GM23248 (cell line): ENCODE results near the gene GRAMD1A. TPM values are rescaled to one million over a fixed set of nuclear protein-coding genes. Genes with fewer than 3 reads are reported as not detected.
A peak's percentile ranks its signal among the peaks of the same experiment; 100 is the strongest.

Source experiments
- DNase-seq: peaks from one replicate; pipeline ENCODE4 v3.0.0-alpha.2; 2015
- H2AFZ ChIP-seq: fragments of 200-600 bp; sonication (generic); 2 replicates; pipeline ENCODE4 v1.6.1; 2016; ENCODE audit warnings: antibody characterized with exemption
- H3F3A ChIP-seq: fragments of 200-600 bp; sonication (generic); 2 replicates; pipeline ENCODE4 v1.6.1; 2016; ENCODE audit warnings: mild to moderate bottlenecking, antibody characterized with exemption, mixed run types; ENCODE audit not compliant: insufficient read depth
- H3K27ac ChIP-seq: fragments of 200-600 bp; sonication (generic); 2 replicates; pipeline ENCODE4 v1.5.1; 2016; ENCODE audit warnings: mild to moderate bottlenecking
- H3K27me3 ChIP-seq: fragments of 200-600 bp; sonication (generic); replicated peaks from 2 replicates; pipeline ENCODE4 v1.6.1; 2016; ENCODE audit warnings: mild to moderate bottlenecking; ENCODE audit not compliant: insufficient read depth
- H3K36me3 ChIP-seq: fragments of 200-600 bp; sonication (generic); 2 replicates; pipeline ENCODE4 v1.6.1; 2016; ENCODE audit warnings: low read depth, mild to moderate bottlenecking
- H3K4me1 ChIP-seq: fragments of 200-600 bp; sonication (generic); 2 replicates; pipeline ENCODE4 v1.6.1; 2016; ENCODE audit warnings: mild to moderate bottlenecking; ENCODE audit not compliant: insufficient read depth
- H3K4me2 ChIP-seq: fragments of 200-600 bp; sonication (generic); one replicate; pipeline ENCODE4 v1.6.1; 2016; ENCODE audit warnings: mild to moderate bottlenecking; ENCODE audit not compliant: unreplicated experiment
- H3K4me3 ChIP-seq: fragments of 200-600 bp; sonication (generic); 2 replicates; pipeline ENCODE4 v1.5.1; 2016; ENCODE audit warnings: mild to moderate bottlenecking
- H3K79me2 ChIP-seq: fragments of 200-600 bp; sonication (generic); 2 replicates; pipeline ENCODE4 v1.6.1; 2016; ENCODE audit warnings: mild to moderate bottlenecking; ENCODE audit not compliant: insufficient read depth
- H3K9ac ChIP-seq: fragments of 200-600 bp; sonication (generic); 2 replicates; pipeline ENCODE4 v1.6.1; 2016; ENCODE audit warnings: mild to moderate bottlenecking
- H3K9me2 ChIP-seq: fragments of 200-600 bp; sonication (generic); 2 replicates; pipeline ENCODE4 v1.6.1; 2016; ENCODE audit warnings: mixed run types, mild to moderate bottlenecking, moderate library complexity; ENCODE audit not compliant: insufficient read depth
- H3K9me3 ChIP-seq: fragments of 200-600 bp; sonication (generic); one replicate; pipeline ENCODE4 v1.6.1; 2017; ENCODE audit warnings: low read depth
- H4K20me1 ChIP-seq: fragments of 200-600 bp; sonication (generic); 2 replicates; pipeline ENCODE4 v1.6.0; 2016; ENCODE audit not compliant: insufficient read depth
- EZH2 ChIP-seq: fragments of 200-600 bp; sonication (generic); IDR thresholded peaks from 2 replicates; pipeline ENCODE4 v1.6.1; 2018; ENCODE audit warnings: antibody characterized with exemption, mild to moderate bottlenecking; ENCODE audit not compliant: insufficient read depth, poor library complexity, severe bottlenecking
- EZH2phosphoT487 ChIP-seq: fragments of 200-600 bp; sonication (generic); IDR thresholded peaks from 2 replicates; pipeline ENCODE4 v1.6.1; 2018; ENCODE audit warnings: antibody characterized with exemption, moderate library complexity, mild to moderate bottlenecking, low read depth; ENCODE audit not compliant: insufficient read depth
- WGBS, 2 experiments: methylation state at CpG; one replicate each; pipeline ENCODE4 v1.1.6; 2015 to 2017; ENCODE audit warnings: low lambda C conversion rate in 2 of 2, low coverage in 1 of 2; ENCODE audit errors: missing lambda C conversion rate in 2 of 2; 5-methylcytosine and 5-hydroxymethylcytosine counted together
- in situ Hi-C: fragments of 300-500 bp; cut with MboI; formaldehyde crosslinking; loops from 2 replicates; pipeline ENCODE4 v1.15.0; 2020
- polyA plus RNA-seq: library from polyadenylated mRNA; unstranded; fragments of >200 nt; fragmentation: Nextera tagmentation; extraction: Ambion mirVana; gene quantifications from 2 replicates; pipeline ENCODE4 v1.2.1, GENCODE V29; 2016
- total RNA-seq: library from RNA; depleted of rRNA; stranded (reverse); fragments of >200 nt; shearing (Covaris generic); gene quantifications from 2 replicates; pipeline ENCODE4 v1.2.3, GENCODE V29; 2014; rRNA removed

GRAMD1A gene
- 17.3 and 20.5 TPM in 2 replicates for total RNA-seq
- 31.7 and 33.8 TPM in 2 replicates for polyA plus RNA-seq

GRCh38 chr19:34999498-35000337, at the start of gene GRAMD1A:
Gene GRAMD1A (plus strand): TSS chr19:35000323. CDS start chr19:35000479, 156 bp downstream.
- no peaks in the 10 kb centered on the region for H3K36me3 ChIP-seq
- peak within 1 kb of the TSS; percentile 96 for H3K9ac ChIP-seq
- H3K4me2 ChIP-seq, result peak within 1 kb of the TSS; percentile 91
- H3K9me2 ChIP-seq, result no peaks in the 10 kb centered on the region
- H2AFZ ChIP-seq, result peak within 1 kb of the TSS; percentile 93
- peak; percentile 92 for DNase-seq
- 3 to 5% methylated on average over 20 to 38 of the region's 45 CpGs for WGBS, 2 experiments
- H3K9me3 ChIP-seq, result no peaks in the 10 kb centered on the region
- H3K79me2 ChIP-seq, result peaks cover 50% of the 10 kb centered on the region
- H3K4me3 ChIP-seq, result peak within 1 kb of the TSS; percentile 85
- in situ Hi-C loops, result no loop called here
- TF ChIP-seq EZH2phosphoT487 (no peak), EZH2 (no peak)
- peak within 1 kb of the TSS; percentile 94 for H3K27ac ChIP-seq
- H3K27me3 ChIP-seq, result no peaks in the 10 kb centered on the region
- no peaks in the 10 kb centered on the region for H4K20me1 ChIP-seq
- no peaks in the 10 kb centered on the region for H3F3A ChIP-seq
- H3K4me1 ChIP-seq, result peaks cover 8% of the 10 kb centered on the region; the same call in 1 of the 2 replicates

GRCh38 chr19:34953092-34953491, 47.0 kb upstream of the GRAMD1A start:
- Histone ChIP-seq H3K4me3 (no peak overlapping the region), H4K20me1 (no peaks in the 10 kb centered on the region), H3K27me3 (no peaks in the 10 kb centered on the region), H3K9me2 (no peaks in the 10 kb centered on the region), H3K4me1 (no peaks in the 10 kb centered on the region), H2AFZ (no peak overlapping the region), H3K9me3 (peaks cover 5% of the 10 kb centered on the region), H3K9ac (no peak overlapping the region), H3F3A (no peaks in the 10 kb centered on the region), H3K27ac (no peak overlapping the region), H3K4me2 (no peak overlapping the region), H3K36me3 (peaks cover 29% of the 10 kb centered on the region), H3K79me2 (no peaks in the 10 kb centered on the region)
- DNase-seq, result no peak
- in situ Hi-C loops, result no loop called here
- TF ChIP-seq EZH2, result no peak
- TF ChIP-seq EZH2phosphoT487, result no peak

- no peaks in the 10 kb centered on the region for H4K20me1 ChIP-seq
- peaks cover 18% of the 10 kb centered on the region; the same call in 1 of the 2 replicates for H3K4me1 ChIP-seq
- H3K36me3 ChIP-seq, result peaks cover 36% of the 10 kb centered on the region
- H3K9ac ChIP-seq, result no peak overlapping the region
- peaks cover 17% of the 10 kb centered on the region for H3K79me2 ChIP-seq
- no peak overlapping the region for H3K4me3 ChIP-seq
- peaks cover 6% of the 10 kb centered on the region; the same call in 1 of the 2 replicates for H3F3A ChIP-seq
- H3K9me2 ChIP-seq, result no peaks in the 10 kb centered on the region
- H3K27me3 ChIP-seq, result no peaks in the 10 kb centered on the region
- H3K9me3 ChIP-seq, result peaks cover 1% of the 10 kb centered on the region
- H3K4me2 ChIP-seq, result no peak overlapping the region
- DNase-seq, result no peak
- TF ChIP-seq EZH2phosphoT487 (no peak), EZH2 (no peak)
- in situ Hi-C loops, result no loop called here
- WGBS, 2 experiments, result 92 to 93% methylated on average over 22 of the region's 22 CpGs
- H3K27ac ChIP-seq, result no peak overlapping the region
- no peak overlapping the region for H2AFZ ChIP-seq
These were observed 42.0 kb upstream of the GRAMD1A start for GRCh38 chr19:34957830-34958751.

GRCh38 chr19:34959021-34959420, 41.1 kb upstream of the GRAMD1A start:
- Histone ChIP-seq H4K20me1 (no peaks in the 10 kb centered on the region), H3K79me2 (peaks cover 20% of the 10 kb centered on the region), H3K27me3 (no peaks in the 10 kb centered on the region), H3K36me3 (peaks cover 36% of the 10 kb centered on the region), H3K9ac (no peak overlapping the region), H3K27ac (no peak overlapping the region), H3K9me3 (no peaks in the 10 kb centered on the region), H2AFZ (no peak overlapping the region), H3K4me3 (no peak overlapping the region), H3K9me2 (no peaks in the 10 kb centered on the region), H3K4me2 (no peak overlapping the region), H3K4me1 (peaks cover 21% of the 10 kb centered on the region; the same call in 1 of the 2 replicates), H3F3A (peaks cover 6% of the 10 kb centered on the region; the same call in 1 of the 2 replicates)
- no peak for TF ChIP-seq EZH2
- no peak for TF ChIP-seq EZH2phosphoT487
- no peak for DNase-seq
- in situ Hi-C loops, result no loop called here
- WGBS, 2 experiments, result 90 to 92% methylated on average over 7 of the region's 7 CpGs
